ENCODE data around the gene MEX3A. TPM values are rescaled to one million over a fixed set of nuclear protein-coding genes. Genes with fewer than 3 reads are reported as not detected.
A peak's percentile ranks its signal among the peaks of the same experiment; 100 is the strongest.

The MEX3A gene
- total and polyA plus RNA-seq, 2 of the 8 experiments (the other 6 are each of a cell fraction or from before 2014, with no cell fraction given), result 34.1 to 52.4 TPM

GRCh38 chr1:156079762-156080161, 2.5 kb downstream of the MEX3A start:
- peak overlapping the region; percentile 86 to 98 (median 94) for H3K4me3 ChIP-seq (ENCODE audit: extremely low read depth in 1 of 4, insufficient read depth in 2 of 4, low read depth in 3 of 4, low read length in 4 of 4)
- H3K56ac ChIP-seq (replicated peaks; ENCODE audit: insufficient read length, low read depth, low read length), result no peak overlapping the region
- H3K23ac ChIP-seq (ENCODE audit: insufficient read length), result no peak overlapping the region
- 70% methylated on average over 5 of the region's 5 CpGs; no CpG with 5 or more reads in 1 of the 2 experiments for WGBS, 2 experiments (ENCODE audit: extremely low coverage in 1 of 2, insufficient coverage in 1 of 2, insufficient read length in 1 of 2, insufficient replicate concordance in 2 of 2, low coverage in 1 of 2, low lambda C conversion rate in 2 of 2, missing lambda C conversion rate in 1 of 2)
- H3K4me2 ChIP-seq (ENCODE audit: insufficient read depth in 1 of 2, low read depth in 2 of 2, low read length in 2 of 2), result peak overlapping the region; percentile 76 to 79
- H3K9ac ChIP-seq (replicated peaks in 1 of 4; ENCODE audit: extremely low read depth in 1 of 4, low read depth in 3 of 4, low read length in 3 of 4), result no peak overlapping the region; a peak in 1 of 7 replicates
- peaks cover 24% of the 10 kb centered on the region for H3K79me1 ChIP-seq (ENCODE audit: low read depth, low read length)
- H3K36me3 ChIP-seq (ENCODE audit: control insufficient read depth in 2 of 4, insufficient read depth in 4 of 4, low read length in 3 of 4), result peaks cover 3 to 26% (median 9%) of the 10 kb centered on the region in 4 experiments; a peak in 6 of 8 replicates
- no peak overlapping the region for H3K14ac ChIP-seq (ENCODE audit: insufficient read length)
- H3K9me3 ChIP-seq (ENCODE audit: insufficient read depth in 2 of 2, low read depth in 1 of 2, low read length in 1 of 2), result no peaks in the 10 kb centered on the region
- no peak for FAIRE-seq
- no peak overlapping the region for H3K4ac ChIP-seq (replicated peaks; ENCODE audit: insufficient read length, low read depth, low read length)
- no peak overlapping the region for H4K5ac ChIP-seq (ENCODE audit: insufficient read length, low read depth, low read length)
- no peak overlapping the region for H2BK12ac ChIP-seq (ENCODE audit: low read depth, low read length)
- no peaks in the 10 kb centered on the region for H3K27me3 ChIP-seq (replicated peaks in 1 of 4; ENCODE audit: control insufficient read depth in 3 of 4, extremely low read depth in 1 of 4, insufficient read depth in 3 of 4, low read length in 3 of 4)
- no peak overlapping the region for H2BK15ac ChIP-seq (ENCODE audit: low read length)
- H2BK20ac ChIP-seq (ENCODE audit: low read length), result no peak overlapping the region
- H3K4me1 ChIP-seq (replicated peaks in 1 of 4; ENCODE audit: control insufficient read depth in 3 of 4, insufficient read depth in 4 of 4, low read length in 3 of 4), result peaks cover 15 to 44% (median 35%) of the 10 kb centered on the region in 4 experiments
- TF ChIP-seq TAF1 (IDR thresholded peaks at IDR 0.05; ENCODE audit: low read depth, low read length), result no peak
- TF ChIP-seq KDM1A (IDR thresholded peaks at IDR 0.05; ENCODE audit: borderline replicate concordance, low read length), result peak; percentile 66; the same call in 1 of the 2 replicates
- POLR2A ChIA-PET (ENCODE audit: partially characterized antibody), result interaction anchor here (0.6 to 3.4 kb wide), 15 partner anchors 8 to 102 kb away, joined by 3 to 20 read pairs (median 5); partner anchors contain the start of genes ARHGEF2, LAMTOR2, LMNA and RAB25
- H3K79me2 ChIP-seq (ENCODE audit: control insufficient read depth in 1 of 2, insufficient read depth in 2 of 2, low read length in 2 of 2), result peaks cover 19 to 68% of the 10 kb centered on the region in 2 experiments
- no peak overlapping the region; the same call in 1 of the 2 replicates for H2AK5ac ChIP-seq (ENCODE audit: low read depth, low read length)
- peaks cover 10 to 27% of the 10 kb centered on the region in 2 experiments for H4K20me1 ChIP-seq (replicated peaks in 1 of 2; ENCODE audit: control insufficient read depth in 1 of 2, insufficient read depth in 2 of 2, low read length in 2 of 2)
- no peak overlapping the region for H3K27ac ChIP-seq (ENCODE audit: low read depth, low read length)
- no peak overlapping the region for H2BK5ac ChIP-seq (ENCODE audit: low read depth, low read length)
- peaks cover 14% of the 10 kb centered on the region for H3K23me2 ChIP-seq (ENCODE audit: low read depth, low read length)
- CTCF ChIA-PET (ENCODE audit: partially characterized antibody), result interaction anchor here (0.8 to 2.5 kb wide), 5 partner anchors 11 to 351 kb away, joined by 3 to 17 read pairs (median 7); no protein-coding TSS in a partner anchor
- H4K91ac ChIP-seq (replicated peaks; ENCODE audit: insufficient read length, low read length), result no peak overlapping the region
- no peak overlapping the region for H4K8ac ChIP-seq (ENCODE audit: extremely low read depth, insufficient read depth, low read length)
- no peak overlapping the region for H2AFZ ChIP-seq (ENCODE audit: low read length)
- H3K18ac ChIP-seq (ENCODE audit: extremely low read depth, low read length), result peak overlapping the region; percentile 4; the same call in 1 of the 2 replicates
- H2BK120ac ChIP-seq (replicated peaks; ENCODE audit: low read depth, low read length), result peak overlapping the region; percentile 18
- no peak for DNase-seq (ENCODE audit: low read depth in 1 of 2, low spot score in 2 of 2)

Data from H1 (cell line).